Caki2 (cell line): ENCODE data around the gene PDZD8. TPM values are rescaled to one million over a fixed set of nuclear protein-coding genes. Genes with fewer than 3 reads are reported as not detected.
A peak's percentile ranks its signal among the peaks of the same experiment; 100 is the strongest.

Experiments
- DNase-seq: peaks from one replicate; pipeline ENCODE4 v3.0.0-alpha.2; 2015; ENCODE audit warnings: low read depth
- in situ Hi-C: cut with HindIII; loops from 2 replicates; pipeline ENCODE4 v1.10.0; 2016; ENCODE audit warnings: low sequenced_read_pairs, low pct_unique_long_range_greater_than_20kb, mixed read lengths
- total RNA-seq: library from RNA; depleted of rRNA; stranded (reverse); fragments of >200 nt; shearing (Covaris generic); gene quantifications from 2 replicates; pipeline ENCODE4 v1.2.3, GENCODE V29; 2014; ENCODE audit warnings: low replicate concordance

The PDZD8 gene
- total RNA-seq, 1 experiment from 2014 or later: 31.6 TPM

GRCh38 chr10:117399341-117400196 is 24.3 kb upstream of the PDZD8 start:
- in situ Hi-C loops: no loop called here
- peak; percentile 60 for DNase-seq

- DNase-seq: no peak
- in situ Hi-C loops: no loop called here
Observed at GRCh38 chr10:117398029-117398428, 22.8 kb upstream of the PDZD8 start.

- in situ Hi-C loops: no loop called here
- no peak for DNase-seq
Observed at GRCh38 chr10:117391436-117392205, 16.4 kb upstream of the PDZD8 start.

GRCh38 chr10:117390420-117390819 is 15.2 kb upstream of the PDZD8 start:
- DNase-seq: no peak
- in situ Hi-C loops: no loop called here

GRCh38 chr10:117386805-117387204 is 11.6 kb upstream of the PDZD8 start:
- DNase-seq: no peak
- in situ Hi-C loops: no loop called here

GRCh38 chr10:117382861-117383260 is 7.6 kb upstream of the PDZD8 start:
- DNase-seq: no peak
- in situ Hi-C loops: no loop called here

GRCh38 chr10:117374506-117375359 is 507 bp downstream of the PDZD8 start:
- DNase-seq: no peak
- in situ Hi-C loops: no loop called here

GRCh38 chr10:117373823-117374505 is 1.3 kb downstream of the PDZD8 start:
- in situ Hi-C loops: no loop called here

GRCh38 chr10:117370205-117370604 is 5.0 kb downstream of the PDZD8 start:
- in situ Hi-C loops: no loop called here
- peak; percentile 53 for DNase-seq

More at GRCh38 chr10:117373823-117374505, 1.3 kb downstream of the PDZD8 start:
- peak; percentile 54 for DNase-seq

GRCh38 chr10:117367718-117368117 is 7.5 kb downstream of the PDZD8 start:
- DNase-seq: no peak
- in situ Hi-C loops: no loop called here

- DNase-seq: peak; percentile 14
- in situ Hi-C loops: no loop called here
Observed at GRCh38 chr10:117366741-117367140, 8.5 kb downstream of the PDZD8 start.

GRCh38 chr10:117365612-117366011 is 9.6 kb downstream of the PDZD8 start:
- DNase-seq: peak; percentile 84
- in situ Hi-C loops: no loop called here

GRCh38 chr10:117364110-117364960 is 10.9 kb downstream of the PDZD8 start:
- in situ Hi-C loops: no loop called here

GRCh38 chr10:117363028-117363427 is 12.2 kb downstream of the PDZD8 start:
- in situ Hi-C loops: no loop called here
- DNase-seq: peak; percentile 25

More at GRCh38 chr10:117364110-117364960, 10.9 kb downstream of the PDZD8 start:
- DNase-seq: peak; percentile 67

- DNase-seq: peak; percentile 12
Observed at GRCh38 chr10:117362313-117362712, 12.9 kb downstream of the PDZD8 start.

GRCh38 chr10:117360994-117361667 is 14.1 kb downstream of the PDZD8 start:
- peak; percentile 80 for DNase-seq
- in situ Hi-C loops: no loop called here

More at GRCh38 chr10:117362313-117362712, 12.9 kb downstream of the PDZD8 start:
- in situ Hi-C loops: no loop called here
